ENCODE measurements around the gene POLR3E. TPM values are rescaled to one million over a fixed set of nuclear protein-coding genes. Genes with fewer than 3 reads are reported as not detected.

POLR3E gene
- total RNA-seq, 1 experiment from 2014 or later, result 73.5 TPM

DNA sequence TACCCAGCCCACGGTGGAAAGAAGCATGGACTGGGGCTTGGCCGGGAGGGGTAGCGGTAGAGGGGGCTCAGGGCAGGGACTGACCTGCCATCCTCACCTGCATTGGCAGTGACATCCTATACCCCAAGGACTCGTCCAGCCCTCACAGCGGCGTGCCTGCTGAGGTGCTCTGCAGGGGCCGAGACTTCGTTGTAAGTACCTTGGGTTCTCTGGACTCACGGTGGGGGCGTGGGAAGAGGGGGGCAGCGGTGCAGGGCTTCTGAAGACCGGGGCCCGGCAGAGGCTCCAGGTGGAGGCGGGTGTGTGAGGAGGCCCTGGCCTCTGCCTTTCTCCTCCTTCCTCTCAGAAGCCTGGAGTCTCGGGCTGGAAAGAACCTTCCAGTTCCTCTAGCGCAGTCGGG is 25.5 kb downstream of the POLR3E start:
- Mint-ChIP-seq H3K4me1 (no peaks in the 10 kb centered on the region), H3K36me3 (peaks cover 36% of the 10 kb centered on the region), H3K27me3 (ENCODE audit: low read depth) (no peaks in the 10 kb centered on the region), H3K4me3 (no peak overlapping the region), H3K27ac (peak overlapping the region; percentile 74; the same call in 1 of the 2 replicates), H3K9me3 (no peaks in the 10 kb centered on the region)
- DNase-seq (ENCODE audit: low spot score) (no peak), ATAC-seq (no peak)
- CTCF ChIA-PET, result no interaction called here
- POLR2A ChIA-PET, result no interaction called here
- TF ChIP-seq, protein P1, sequence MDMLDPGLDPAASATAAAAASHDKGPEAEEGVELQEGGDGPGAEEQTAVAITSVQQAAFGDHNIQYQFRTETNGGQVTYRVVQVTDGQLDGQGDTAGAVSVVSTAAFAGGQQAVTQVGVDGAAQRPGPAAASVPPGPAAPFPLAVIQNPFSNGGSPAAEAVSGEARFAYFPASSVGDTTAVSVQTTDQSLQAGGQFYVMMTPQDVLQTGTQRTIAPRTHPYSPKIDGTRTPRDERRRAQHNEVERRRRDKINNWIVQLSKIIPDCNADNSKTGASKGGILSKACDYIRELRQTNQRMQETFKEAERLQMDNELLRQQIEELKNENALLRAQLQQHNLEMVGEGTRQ (CRISPR knock-in tag; IDR thresholded peaks at IDR 0.05), result no peak
- TF ChIP-seq, protein P2, sequence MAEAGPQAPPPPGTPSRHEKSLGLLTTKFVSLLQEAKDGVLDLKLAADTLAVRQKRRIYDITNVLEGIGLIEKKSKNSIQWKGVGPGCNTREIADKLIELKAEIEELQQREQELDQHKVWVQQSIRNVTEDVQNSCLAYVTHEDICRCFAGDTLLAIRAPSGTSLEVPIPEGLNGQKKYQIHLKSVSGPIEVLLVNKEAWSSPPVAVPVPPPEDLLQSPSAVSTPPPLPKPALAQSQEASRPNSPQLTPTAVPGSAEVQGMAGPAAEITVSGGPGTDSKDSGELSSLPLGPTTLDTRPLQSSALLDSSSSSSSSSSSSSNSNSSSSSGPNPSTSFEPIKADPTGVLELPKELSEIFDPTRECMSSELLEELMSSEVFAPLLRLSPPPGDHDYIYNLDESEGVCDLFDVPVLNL (CRISPR knock-in tag; IDR thresholded peaks at IDR 0.05; ENCODE audit: borderline replicate concordance, low read depth), result no peak
- TF ChIP-seq CBFB (CRISPR knock-in tag; IDR thresholded peaks at IDR 0.05; ENCODE audit: low read depth), result no peak
- no peak for TF ChIP-seq MXD4 (CRISPR knock-in tag; IDR thresholded peaks at IDR 0.05; ENCODE audit: borderline replicate concordance)
- no peak for TF ChIP-seq ZNF512 (CRISPR knock-in tag; IDR thresholded peaks at IDR 0.05; ENCODE audit: borderline replicate concordance)
- TF ChIP-seq, protein P3, sequence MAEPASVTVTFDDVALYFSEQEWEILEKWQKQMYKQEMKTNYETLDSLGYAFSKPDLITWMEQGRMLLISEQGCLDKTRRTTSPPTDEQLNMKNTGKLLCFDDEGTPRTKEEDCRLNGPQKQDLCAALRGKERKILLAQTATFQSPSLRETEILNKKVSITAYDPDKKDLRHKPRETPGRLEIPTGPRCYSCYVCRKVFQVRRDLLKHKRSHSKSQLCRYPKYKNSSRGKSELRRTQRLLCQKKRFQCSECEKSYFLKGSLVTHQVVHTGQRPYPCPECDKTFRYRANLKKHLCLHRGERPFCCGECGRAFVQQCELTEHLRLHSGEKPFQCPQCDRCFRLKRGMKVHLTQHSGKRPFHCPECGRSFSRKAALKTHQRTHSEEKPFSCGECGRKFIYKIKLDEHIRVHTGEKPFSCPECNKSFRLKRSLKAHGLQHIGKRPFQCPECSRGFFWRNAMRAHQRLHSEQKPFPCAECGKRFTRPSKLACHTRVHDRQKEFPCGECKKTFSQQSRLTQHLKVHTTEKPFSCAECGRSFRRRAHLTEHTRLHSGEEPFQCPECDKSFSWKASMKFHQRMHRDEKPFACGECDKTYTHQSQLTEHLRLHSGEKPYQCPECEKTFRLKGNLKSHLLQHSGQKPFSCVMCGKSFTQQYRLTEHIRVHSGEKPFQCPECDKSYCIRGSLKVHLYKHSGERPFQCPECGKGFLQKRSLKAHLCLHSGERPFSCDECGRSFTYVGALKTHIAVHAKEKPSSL (CRISPR knock-in tag; conservative IDR thresholded peaks at IDR 0.05), result no peak
- TF ChIP-seq NR1H2 (CRISPR knock-in tag; IDR thresholded peaks at IDR 0.05), result no peak

DNA sequence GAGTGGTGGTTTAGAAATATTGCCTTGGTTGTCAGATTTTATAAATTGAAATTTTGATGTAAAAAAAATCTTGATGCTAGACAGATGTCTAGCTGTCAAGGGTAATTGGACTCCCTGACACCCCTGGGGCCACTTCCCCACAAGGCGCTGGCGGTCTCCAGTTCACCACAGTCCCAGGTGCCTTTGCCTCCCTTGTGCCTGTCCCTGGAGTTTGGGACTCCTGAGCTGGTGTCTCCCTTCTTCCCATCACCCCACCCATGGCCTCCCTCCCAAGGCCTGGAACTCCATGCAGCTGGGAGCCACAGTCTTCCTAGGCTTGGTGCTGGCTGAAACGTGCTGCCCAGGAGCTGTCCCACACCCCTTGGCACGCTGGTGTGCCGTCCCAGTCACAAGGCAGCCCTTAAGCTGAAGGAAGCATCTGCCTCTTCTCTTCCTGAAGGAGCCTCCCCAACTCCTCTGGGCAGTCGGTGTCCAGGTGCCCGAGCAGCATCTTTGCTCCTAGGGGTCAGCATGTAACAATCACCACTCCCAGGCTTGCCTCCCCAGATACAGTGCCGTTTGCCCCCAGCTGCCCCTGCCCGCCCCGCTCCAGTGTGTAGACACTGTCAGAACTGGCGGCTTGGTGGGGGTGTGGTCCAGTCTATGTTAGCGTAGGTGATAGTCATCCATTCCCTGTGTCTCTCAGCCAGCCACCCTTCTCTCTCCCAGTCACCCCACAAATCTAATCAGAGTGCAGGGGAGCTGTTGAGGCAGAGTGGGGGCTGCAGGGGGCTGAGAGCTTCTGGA is 26.2 kb downstream of the POLR3E start:
- Mint-ChIP-seq H3K27me3 (ENCODE audit: low read depth) (no peaks in the 10 kb centered on the region), H3K4me3 (no peak overlapping the region), H3K27ac (no peak overlapping the region), H3K4me1 (no peaks in the 10 kb centered on the region), H3K9me3 (no peaks in the 10 kb centered on the region), H3K36me3 (peaks cover 32% of the 10 kb centered on the region)
- TF ChIP-seq CREM (CRISPR knock-in tag; IDR thresholded peaks at IDR 0.05) (no peak), ATF3 (CRISPR knock-in tag; conservative IDR thresholded peaks at IDR 0.05) (no peak), GABPB1 (CRISPR knock-in tag; IDR thresholded peaks at IDR 0.05) (no peak), EMX1 (CRISPR knock-in tag; IDR thresholded peaks at IDR 0.05) (no peak), TEAD4 (CRISPR knock-in tag; IDR thresholded peaks at IDR 0.05) (no peak), ETV6 (CRISPR knock-in tag; IDR thresholded peaks at IDR 0.05) (no peak), ZNF138 (CRISPR knock-in tag; conservative IDR thresholded peaks at IDR 0.05) (no peak)
- TF ChIP-seq, protein P3 (CRISPR knock-in tag; conservative IDR thresholded peaks at IDR 0.05), result no peak
- TF ChIP-seq, protein P4, sequence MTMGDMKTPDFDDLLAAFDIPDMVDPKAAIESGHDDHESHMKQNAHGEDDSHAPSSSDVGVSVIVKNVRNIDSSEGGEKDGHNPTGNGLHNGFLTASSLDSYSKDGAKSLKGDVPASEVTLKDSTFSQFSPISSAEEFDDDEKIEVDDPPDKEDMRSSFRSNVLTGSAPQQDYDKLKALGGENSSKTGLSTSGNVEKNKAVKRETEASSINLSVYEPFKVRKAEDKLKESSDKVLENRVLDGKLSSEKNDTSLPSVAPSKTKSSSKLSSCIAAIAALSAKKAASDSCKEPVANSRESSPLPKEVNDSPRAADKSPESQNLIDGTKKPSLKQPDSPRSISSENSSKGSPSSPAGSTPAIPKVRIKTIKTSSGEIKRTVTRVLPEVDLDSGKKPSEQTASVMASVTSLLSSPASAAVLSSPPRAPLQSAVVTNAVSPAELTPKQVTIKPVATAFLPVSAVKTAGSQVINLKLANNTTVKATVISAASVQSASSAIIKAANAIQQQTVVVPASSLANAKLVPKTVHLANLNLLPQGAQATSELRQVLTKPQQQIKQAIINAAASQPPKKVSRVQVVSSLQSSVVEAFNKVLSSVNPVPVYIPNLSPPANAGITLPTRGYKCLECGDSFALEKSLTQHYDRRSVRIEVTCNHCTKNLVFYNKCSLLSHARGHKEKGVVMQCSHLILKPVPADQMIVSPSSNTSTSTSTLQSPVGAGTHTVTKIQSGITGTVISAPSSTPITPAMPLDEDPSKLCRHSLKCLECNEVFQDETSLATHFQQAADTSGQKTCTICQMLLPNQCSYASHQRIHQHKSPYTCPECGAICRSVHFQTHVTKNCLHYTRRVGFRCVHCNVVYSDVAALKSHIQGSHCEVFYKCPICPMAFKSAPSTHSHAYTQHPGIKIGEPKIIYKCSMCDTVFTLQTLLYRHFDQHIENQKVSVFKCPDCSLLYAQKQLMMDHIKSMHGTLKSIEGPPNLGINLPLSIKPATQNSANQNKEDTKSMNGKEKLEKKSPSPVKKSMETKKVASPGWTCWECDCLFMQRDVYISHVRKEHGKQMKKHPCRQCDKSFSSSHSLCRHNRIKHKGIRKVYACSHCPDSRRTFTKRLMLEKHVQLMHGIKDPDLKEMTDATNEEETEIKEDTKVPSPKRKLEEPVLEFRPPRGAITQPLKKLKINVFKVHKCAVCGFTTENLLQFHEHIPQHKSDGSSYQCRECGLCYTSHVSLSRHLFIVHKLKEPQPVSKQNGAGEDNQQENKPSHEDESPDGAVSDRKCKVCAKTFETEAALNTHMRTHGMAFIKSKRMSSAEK (CRISPR knock-in tag; IDR thresholded peaks at IDR 0.05; ENCODE audit: borderline replicate concordance), result no peak
- ChIA-PET POLR2A (no interaction called here), CTCF (no interaction called here)
- ATAC-seq (no peak), DNase-seq (ENCODE audit: low spot score) (no peak)

Measured in WTC11 (cell line).